Amygdala (tissue), 56 donors: ENCODE results near the gene HOXA3.

Experiments used
- DNase-seq, 56 donors: peaks; one replicate each; lab custom pipeline; 2025; lab: John Stamatoyannopoulos, UW

The HOXA3 gene

DNA sequence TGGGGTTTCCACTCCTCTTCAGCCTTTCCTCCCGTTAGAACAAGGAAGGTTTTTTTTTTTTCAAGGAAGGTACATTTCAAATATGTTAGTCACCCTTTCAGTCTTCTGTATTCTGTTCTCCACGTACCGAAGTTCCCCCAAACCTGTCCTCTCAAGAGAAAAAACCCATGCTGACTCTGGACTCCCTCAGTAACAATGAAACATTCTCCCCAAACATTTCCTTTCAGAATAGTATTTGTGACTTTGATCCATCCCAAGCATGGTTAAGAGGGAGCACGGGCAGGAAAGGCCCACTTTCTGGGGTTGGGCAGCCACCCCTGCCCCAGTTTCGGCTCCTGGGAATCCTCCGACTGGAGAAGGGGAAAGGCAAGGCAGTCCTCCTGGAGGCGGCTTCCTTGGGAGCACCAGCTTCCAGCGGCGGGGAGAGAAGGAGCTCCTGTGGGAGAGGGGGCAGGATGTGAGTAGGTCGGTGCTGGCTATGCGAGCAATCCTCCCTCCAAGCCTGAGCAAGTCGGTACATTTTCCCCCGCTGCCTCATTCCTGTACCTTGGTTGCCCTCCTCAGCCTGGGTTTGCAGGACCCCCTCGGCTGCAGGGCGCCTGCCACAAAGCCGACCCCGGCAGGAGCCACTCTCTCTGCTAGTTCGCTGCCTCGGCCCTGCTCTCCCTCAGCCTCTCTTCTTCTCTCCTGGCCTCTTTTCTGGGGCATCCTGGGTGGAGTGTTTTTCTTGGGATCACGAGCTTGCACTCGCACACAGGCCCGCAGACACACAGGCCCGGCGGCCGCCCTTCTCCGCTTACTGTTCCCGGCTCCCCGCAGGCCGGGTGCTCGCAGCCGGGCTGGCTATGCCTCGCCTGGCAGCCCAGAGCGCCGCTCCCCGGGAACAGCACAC is 54.5 kb downstream of the HOXA3 start:
- no peak for DNase-seq

DNA sequence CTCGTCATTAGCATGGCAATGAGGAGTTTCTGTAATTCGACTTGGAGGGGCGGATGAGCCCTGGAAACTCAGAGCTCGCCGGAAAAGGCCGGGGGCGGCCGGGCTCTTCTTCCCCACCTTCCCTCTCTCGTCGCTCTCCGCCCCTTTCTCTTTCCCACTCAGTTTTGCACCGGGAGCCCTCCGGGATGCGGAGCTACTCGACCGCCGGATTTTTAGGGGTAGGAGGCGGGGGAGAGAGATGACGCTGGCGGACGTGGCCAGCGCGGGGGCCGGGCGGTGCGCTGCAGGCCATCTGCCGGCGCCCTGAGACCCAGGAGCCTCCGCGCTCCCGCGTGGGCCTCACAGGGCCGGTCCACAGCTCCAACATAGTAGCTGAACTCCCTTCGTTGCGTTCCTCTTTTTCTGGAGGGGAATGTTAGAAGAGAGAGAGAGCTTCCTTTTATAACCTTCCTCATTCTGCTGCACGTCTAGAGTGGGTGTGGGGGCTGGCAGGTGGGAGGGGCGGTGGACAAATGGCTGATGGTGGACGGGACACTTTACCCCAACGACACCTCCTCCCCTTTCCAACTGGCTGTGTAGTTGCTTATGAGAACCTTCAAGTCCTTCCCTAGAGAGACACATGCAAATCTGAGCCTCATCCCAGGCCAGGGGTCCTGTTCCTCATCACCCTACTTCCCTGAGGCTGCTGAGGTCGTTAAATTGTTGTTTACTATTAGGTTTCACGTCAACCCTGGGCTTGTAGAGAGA is 55.4 kb downstream of the HOXA3 start:
- DNase-seq: no peak

DNA sequence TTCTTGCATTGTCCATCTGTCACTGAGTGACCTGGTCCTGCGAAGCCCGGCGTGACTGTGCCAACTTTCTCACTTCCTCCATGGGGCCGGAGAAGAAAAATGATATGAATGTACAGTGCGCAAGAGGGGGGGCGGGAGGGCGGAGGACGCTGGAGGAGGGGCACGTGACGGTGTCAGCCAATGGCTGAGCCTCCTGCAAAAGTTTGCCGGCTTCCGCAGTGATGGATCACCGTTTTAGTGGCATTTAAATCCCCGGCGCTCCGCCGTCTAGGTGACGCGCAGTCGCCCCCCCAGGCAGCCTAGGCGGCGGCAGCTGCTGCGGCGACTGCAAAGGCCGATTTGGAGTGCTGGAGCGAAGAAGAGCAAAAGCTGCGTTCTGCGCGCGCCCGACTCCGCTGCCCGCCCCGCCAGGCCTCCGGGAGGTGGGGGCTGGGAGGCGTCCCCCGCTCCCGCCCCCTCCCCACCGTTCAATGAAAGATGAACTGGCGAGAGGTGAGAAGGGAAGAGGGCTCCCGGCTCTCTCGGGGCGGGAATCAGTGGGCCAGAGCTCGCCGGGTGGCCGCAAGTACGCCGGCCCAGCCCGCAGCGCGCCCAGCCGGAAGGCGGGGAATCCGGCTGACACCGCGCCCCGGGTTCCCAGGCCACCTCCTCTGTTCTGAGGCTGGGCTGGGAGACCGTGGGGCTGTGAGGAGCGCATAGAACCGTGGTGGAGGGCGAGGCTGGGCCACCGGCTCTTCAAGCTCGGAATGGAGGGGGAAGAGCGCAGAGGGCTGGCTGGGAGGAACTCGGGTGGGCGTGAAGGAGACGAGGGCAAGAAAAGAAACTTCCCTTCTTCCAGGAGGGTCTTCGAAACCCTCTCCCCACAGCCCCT is 56.3 kb downstream of the HOXA3 start, which contains the start of gene HOXA1:
TSS of gene HOXA1 (minus strand) at position 104 of the 871 bp plus-strand sequence. CDS start at position 16, 88 bp downstream.
- peak in 5 of 56 donors; percentile 6 to 32 (median 9) for DNase-seq

DNA sequence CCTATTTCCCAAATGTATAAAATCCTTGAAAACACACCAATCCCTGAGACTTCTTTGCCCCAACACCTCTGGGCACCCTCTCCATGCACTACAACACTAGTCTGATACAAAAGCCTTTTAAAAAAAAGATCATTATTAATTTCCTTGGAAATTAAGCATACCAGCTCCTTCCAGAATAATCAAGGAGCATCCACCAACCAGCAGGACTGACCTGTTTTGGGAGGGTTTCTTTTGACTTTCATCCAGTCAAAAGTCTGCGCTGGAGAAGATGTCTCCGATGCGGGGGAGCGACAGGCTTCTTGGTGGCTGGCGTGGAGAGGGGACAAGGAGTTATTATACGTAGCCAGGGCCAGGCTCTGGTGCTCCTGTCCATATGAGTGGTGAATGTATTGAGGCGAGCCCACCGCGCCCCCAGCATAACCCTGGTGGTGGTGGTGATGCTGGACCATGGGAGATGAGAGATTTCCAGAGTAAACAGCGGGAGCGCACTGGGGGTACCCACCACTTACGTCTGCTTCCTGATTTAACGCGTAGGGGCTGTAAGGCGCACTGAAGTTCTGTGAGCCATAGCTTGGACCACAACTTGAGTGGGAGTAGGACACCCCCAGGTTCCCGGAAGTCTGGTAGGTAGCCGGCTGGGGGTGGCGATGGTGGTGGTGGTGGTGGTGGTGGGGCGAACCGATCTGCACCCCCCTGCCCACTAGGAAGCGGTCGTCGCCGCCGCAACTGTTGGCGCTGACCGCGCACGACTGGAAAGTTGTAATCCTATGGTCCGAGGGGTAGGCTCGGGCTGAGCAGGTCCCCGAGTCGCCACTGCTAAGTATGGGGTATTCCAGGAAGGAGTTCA is 57.1 kb downstream of the HOXA3 start:
- DNase-seq: no peak

DNA sequence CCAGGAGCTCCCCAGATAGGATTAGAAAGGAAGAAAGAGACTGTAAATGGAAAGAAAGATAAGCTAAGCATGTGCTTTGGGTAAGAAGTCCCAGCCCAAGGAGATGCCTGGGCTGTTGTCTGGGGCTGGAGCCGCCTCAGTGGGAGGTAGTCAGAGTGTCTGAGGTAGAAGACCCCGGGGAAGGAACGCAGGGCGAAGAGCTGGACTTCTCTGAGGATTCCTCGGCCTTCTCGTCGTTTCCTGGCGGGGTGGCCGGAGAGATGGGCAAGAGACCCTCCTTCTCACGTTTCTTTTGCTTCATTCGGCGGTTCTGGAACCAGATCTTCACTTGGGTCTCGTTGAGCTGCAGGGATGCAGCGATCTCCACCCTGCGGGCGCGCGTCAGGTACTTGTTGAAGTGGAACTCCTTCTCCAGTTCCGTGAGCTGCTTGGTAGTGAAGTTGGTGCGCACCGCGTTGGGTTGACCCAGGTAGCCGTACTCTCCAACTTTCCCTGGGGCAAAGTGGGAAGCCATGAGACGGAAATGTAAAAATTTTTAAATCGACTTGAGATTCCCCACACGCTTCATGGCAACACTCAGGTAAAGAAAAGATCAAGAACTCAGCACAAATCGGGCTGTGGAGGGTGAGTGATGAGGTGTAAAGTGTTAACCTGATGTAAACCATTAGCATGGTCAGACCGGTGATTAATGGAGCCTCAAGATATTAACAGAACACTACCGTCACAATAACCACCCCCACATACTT is 57.9 kb downstream of the HOXA3 start:
- no peak for DNase-seq

DNA sequence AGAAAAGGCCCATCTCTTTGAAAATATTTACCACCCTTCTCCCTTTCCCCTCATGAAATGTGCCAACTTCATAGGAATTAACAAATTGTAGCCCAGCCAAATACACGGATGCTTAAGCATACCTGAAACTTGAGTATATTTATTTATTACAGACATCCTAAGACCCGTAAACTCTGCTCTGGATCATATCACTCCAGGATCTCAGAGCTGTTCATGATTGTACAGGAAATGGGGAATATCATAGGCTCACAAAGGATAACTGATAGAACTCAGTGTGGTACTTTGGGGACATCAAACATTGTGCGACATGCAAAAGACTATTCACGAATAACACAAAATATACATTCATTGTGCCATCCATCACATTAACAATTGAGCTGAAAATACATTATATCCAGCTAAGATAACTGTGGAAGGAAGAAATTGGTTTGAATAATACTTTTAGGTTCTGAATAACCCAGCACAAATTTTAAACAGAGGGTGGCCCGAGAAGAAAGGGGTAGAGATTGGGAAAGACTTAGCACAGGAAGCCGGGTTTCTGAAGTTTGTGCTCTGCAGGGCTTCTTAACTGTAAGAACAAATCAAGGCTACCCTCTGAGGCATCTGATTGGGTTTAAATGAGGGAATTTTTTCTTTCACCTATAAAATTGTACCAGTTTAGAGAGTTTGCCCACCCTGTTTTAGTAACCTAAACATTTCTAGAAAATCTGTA is 59.0 kb downstream of the HOXA3 start:
- DNase-seq: no peak

DNA sequence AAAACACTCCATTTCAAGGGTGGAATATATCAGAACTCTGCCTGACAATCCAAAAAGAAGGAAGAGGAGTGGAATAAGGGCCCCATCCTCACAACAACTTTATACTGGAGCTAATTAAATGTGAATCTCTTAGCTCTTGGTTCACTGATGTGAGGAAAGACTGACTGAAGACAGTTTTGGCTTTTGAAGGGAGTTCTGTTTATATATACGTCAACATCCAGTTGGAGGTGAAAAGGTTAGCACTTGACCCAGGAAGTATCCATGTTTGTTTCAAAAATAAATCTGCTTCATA is 59.6 kb downstream of the HOXA3 start:
- DNase-seq: no peak

DNA sequence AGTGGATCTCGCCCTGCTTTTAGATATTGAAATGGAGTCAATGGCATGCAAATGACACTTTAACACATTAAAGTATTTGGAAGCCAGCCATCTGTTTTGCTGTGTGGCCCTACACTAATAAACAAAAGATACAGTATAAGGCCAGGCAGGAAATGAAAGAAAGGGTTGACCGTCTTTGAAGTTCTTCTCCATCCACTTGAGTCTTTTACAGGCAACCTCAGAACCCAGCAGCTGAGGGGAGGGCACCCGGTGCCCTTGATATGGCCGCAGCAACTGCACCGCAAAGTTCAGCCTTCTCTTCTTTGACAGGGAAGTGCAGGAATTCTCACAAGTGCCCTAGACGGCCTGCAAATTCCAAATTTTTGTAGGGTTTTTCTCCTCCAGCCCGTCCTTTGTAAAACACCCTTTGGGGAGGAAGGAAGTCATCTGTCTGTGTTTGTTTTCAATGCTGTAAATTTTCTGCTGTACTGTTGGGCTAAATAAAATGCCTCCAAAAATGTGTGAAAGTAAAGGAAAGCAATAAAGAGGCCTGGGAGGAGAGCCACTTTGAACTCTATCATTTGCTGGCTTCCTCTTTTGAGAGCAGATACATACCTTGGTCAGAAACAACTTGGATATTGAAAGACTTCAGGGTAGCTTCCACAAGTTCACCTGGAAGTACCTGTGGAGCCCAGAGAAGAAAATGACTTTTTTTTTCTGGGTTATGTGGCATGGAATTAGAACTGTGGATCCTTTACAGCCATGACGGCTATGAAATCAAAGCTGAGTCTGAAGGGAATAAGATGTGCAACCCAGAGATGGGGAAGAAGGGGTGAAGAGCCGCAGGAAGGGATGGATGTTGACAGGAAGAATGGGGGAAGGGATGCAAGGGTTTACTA is 60.2 kb downstream of the HOXA3 start:
- DNase-seq: no peak

DNA sequence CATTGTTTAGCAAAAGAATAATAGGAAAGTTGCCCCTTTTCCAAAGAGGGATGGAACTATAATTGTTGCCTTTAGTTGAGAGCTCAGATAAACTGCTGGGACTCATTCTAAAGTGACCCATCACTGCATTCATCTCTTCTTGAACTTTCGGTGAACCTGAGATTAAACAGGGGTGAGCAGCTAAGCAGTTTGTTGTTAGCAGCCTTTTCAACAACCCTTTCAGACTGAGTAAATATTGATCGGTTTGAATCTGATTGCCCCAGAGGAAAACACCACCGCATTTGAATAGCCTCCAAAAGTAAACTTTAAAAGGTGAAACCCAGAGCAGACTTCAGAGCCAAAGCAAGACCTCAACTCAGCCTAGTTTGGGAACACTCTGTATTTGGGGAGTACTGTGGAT is 61.3 kb downstream of the HOXA3 start:
- DNase-seq: no peak

DNA sequence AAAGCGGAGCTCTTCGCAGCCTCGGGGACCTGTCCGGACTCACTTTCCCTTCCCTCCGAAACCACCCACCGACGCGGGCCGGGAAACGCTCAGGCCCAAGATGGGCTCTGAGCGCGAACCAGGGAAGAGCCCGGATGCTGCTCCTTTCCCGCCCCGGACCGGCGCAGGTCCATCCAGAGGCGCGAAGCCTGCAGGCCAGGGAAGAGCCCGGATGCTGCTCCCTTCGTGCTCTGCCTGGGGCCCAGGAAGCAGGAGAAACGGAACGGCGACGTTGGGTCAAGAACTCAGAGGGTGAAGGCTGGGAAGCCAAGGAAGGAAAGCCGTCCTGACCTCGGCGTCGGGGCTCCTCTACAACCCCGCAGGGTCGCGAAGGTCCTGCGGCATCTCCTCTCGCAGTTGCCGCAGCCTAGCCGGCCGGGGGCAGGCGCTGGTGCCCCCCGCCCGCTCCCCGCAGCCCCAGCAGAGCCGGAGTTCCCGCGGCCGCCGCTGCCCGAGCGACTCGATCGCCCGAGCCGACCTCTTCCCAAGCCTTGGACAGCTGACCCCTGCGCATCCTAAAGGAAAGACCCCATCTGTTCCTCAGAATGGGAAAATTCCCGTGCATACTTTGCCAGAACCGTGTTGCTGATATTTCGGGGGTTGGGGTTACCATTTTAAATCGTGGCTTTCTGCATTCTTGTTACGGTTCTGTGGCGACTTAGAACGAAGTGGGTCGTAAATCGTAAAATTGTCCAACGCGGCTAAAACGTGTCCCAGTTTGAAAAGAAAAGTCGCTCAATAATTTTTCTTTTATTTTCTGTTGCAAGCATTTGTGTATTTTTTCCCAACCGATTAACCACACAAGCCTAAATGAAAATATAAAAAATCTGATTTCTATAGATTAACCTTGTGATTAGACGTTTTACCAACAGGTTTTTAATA is 64.1 kb downstream of the HOXA3 start:
- DNase-seq: no peak

DNA sequence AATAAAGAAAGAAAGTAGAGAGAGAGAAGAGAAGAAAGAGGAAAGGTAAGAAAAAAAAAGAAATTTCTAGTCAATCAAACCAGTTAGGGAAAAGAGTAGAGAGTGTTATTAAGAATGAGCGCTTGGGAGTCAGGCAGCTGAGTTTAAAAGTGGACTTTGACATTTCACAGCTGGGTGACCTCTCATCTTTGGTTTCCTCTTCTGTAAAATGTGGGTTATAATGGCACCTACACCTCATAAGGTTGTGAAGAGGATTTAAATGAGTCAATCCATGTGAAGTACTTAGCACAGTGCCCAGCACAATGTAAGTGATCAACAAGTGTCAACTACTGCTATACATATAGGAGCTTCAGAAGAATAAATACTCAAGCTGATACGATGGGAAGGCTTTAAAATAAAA is 68.7 kb downstream of the HOXA3 start:
- no peak for DNase-seq

DNA sequence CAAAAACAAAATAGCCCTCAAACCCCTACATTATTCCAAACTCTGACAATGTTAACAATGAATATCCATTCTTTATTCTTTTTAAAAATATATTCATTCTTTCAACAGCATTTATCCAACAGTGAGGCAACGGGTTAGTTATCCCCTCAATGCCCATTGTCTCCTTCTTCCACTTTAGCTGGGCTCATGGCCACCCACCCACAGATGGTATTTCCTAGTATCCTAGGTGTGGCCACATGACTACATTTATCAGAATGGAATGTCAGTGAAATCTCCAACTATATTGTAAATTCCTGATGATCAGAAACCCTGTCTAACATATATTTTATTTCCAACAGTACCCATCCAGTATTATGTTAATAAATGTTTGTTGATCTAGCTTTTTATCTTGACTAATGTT is 70.2 kb downstream of the HOXA3 start:
- DNase-seq: no peak

DNA sequence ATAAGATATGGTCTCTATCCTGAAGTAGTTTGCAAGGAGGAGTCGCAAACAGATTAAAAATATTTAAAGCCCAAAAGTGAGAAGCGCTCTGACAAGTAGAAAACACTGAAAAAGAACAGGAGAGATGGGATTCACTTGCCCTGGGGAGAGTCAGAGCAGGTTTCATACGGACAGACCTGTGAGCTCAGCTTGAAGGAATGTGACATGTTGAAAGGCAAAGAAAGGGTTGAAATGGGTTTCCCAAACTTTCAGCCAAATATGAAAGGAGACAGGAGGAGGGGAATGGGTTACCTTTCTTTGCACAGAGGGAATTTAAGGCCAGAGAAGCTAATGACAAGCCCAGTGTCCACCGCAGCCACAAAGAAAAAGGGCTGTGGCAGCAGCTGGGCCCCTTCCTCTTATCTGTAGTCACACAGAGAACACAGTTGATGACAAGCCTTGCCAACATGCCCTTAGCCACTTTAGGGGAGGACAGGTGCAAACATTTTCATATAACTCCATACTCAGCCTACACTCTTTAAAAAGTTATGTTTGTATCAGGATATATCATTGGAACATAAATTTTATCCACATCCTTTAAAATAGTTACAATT is 71.4 kb downstream of the HOXA3 start:
- no peak for DNase-seq

DNA sequence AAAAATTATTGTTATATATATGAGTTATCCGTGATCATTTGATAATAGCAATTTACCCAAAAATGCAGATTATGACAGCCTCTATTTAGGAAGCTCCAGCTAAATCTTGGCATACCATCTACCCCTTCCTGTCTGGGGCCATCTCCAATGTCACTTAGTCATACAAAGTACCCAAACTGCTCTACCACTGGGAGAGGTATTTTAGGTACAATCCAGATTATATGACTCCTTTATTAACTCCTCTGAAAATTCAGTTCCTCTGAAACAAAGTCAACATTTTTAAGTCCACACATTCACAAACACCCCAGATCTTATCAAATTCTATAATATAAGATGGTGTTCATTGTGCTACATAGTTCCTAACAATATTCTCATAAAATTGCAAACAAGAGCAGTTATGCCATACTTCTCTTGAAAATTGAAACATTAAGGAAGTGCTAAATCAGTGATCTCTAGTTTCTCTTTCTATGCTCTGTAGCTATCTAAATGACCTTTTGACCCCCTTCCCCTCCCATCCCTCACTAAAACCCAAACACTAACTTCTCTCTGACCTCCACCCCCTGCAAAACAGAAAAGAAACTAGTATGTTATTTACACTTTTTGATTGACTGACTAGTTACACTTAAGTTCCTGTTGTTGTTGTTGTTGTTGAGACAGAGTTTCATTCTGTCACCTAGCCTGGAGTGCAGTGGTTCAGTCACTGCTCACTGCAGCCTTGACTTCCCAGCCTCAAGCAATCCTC is 73.0 kb downstream of the HOXA3 start:
- no peak for DNase-seq

DNA sequence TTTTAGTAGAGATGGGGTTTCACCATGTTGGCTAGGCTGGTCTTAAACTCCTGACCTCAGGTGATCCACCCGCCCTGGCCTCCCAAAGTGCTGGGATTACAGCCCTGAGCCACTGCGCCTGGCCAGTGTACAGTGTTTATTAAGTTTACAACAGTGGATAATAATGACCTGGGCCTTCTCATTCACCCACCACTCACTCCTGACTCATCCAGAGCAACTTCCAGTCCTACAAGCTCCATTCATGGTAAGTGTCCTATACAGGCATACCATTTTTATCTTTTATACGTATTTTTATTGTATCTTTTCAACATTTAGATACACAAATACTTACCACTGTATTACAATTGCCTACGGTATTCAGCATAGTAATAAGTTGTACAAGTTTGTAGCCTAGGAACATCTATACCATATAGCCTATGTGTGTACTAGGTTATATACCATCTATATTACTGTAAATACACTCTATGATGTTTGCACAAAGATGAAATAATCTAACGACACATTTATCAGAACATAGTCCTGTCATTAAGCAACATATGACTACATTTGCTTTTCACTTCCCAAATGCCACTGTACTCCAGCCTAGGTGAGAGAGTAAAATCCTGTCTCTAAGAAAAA is 73.7 kb downstream of the HOXA3 start:
- DNase-seq: no peak
